Natural killer cell (primary cell): ENCODE measurements around the gene VSIG8. TPM values are rescaled to one million over a fixed set of nuclear protein-coding genes. Genes with fewer than 3 reads are reported as not detected.

Experiments used
- ATAC-seq, 3 donors: fragments of 150-1000 bp in 2 of 3; fragments of 200-7000 bp in 1 of 3; cut with Tn5 transposase; 1 replicate in 1 of 3; 2 replicates in 2 of 3; pipeline ENCODE4 v1.10.0; 2021; ENCODE audit warnings: mild to moderate bottlenecking in 2 of 3, moderate library complexity in 2 of 3
- DNase-seq, 2 donors: peaks; one replicate each; pipeline versions ENCODE4 v3.0.0 to v3.0.0-alpha.2; 2013 to 2021; ENCODE audit warnings: mixed read lengths in 1 of 2
- H3K27ac ChIP-seq: one replicate; pipeline ENCODE4 v1.5.1; 2013; ENCODE audit warnings: mild to moderate bottlenecking, low read length
- H3K27me3 ChIP-seq: one replicate; pipeline ENCODE4 v1.6.1; 2013; ENCODE audit warnings: low read length; ENCODE audit not compliant: control insufficient read depth, insufficient read depth
- H3K36me3 ChIP-seq: one replicate; pipeline ENCODE4 v1.6.1; 2013; ENCODE audit warnings: low read length; ENCODE audit not compliant: control insufficient read depth, insufficient read depth
- H3K4me1 ChIP-seq: one replicate; pipeline ENCODE4 v1.6.1; 2013; ENCODE audit warnings: low read length; ENCODE audit not compliant: control insufficient read depth, insufficient read depth
- H3K4me3 ChIP-seq: one replicate; pipeline ENCODE4 v1.5.1; 2013; ENCODE audit warnings: low read length
- H3K9me3 ChIP-seq: one replicate; pipeline ENCODE4 v1.6.1; 2013; ENCODE audit warnings: low read length; ENCODE audit not compliant: control insufficient read depth, insufficient read depth
- H3K27ac Mint-ChIP-seq, 2 donors: one replicate each; pipeline ENCODE4 v1.8.0; 2022; ENCODE audit warnings: mild to moderate bottlenecking in 2 of 2, mixed read lengths in 2 of 2, moderate library complexity in 1 of 2
- H3K27me3 Mint-ChIP-seq, 2 donors: one replicate each; pipeline ENCODE4 v1.8.0; 2022; ENCODE audit warnings: low read depth in 2 of 2, mixed read lengths in 2 of 2
- H3K36me3 Mint-ChIP-seq: one replicate; pipeline ENCODE4 v1.8.0; 2022; ENCODE audit warnings: mixed read lengths
- H3K4me1 Mint-ChIP-seq, 2 donors: one replicate each; pipeline ENCODE4 v1.8.0; 2022; ENCODE audit warnings: mixed read lengths in 2 of 2
- H3K4me3 Mint-ChIP-seq: one replicate; pipeline ENCODE4 v1.8.0; 2022; ENCODE audit warnings: mild to moderate bottlenecking, moderate library complexity, mixed read lengths
- H3K9me3 Mint-ChIP-seq, 2 donors: one replicate each; pipeline ENCODE4 v1.8.0; 2022; ENCODE audit warnings: mixed read lengths in 2 of 2
- CTCF ChIP-seq: fragments of 200-600 bp; IDR thresholded peaks from one replicate; pipeline ENCODE4 v1.8.0; 2022; ENCODE audit warnings: antibody characterized with exemption
- WGBS: methylation state at CpG from one replicate; pipeline ENCODE4 v1.1.7; 2013; ENCODE audit warnings: missing lambda C conversion rate; ENCODE audit not compliant: insufficient coverage; 5-methylcytosine and 5-hydroxymethylcytosine counted together
- intact Hi-C: fragments of 100-400 bp; cut with micrococcal nuclease; formaldehyde crosslinking; loops from one replicate; pipeline ENCODE4 v1.14.2; 2022
- total RNA-seq, 4 donors: library from RNA; stranded (reverse); fragments of 120-200 nt in 1 of 4; gene quantifications; one replicate each; pipeline versions ENCODE4 v1.2.3 to v1.2.4, GENCODE V29; 2013 to 2022

Gene VSIG8
- total RNA-seq, 3 donors from 2014 or later (not counting 1 experiment from before 2014, with no cell fraction given) = not detected

GRCh38 chr1:159896546-159896930 lies 34.1 kb upstream of the VSIG8 start:
- Mint-ChIP-seq H3K36me3 (no peaks in the 10 kb centered on the region), H3K27ac (peak overlapping the region in 1 of 2 donors; percentile 64), H3K27me3 (peaks cover 0 to 5% of the 10 kb centered on the region in 2 donors), H3K9me3 (no peaks in the 10 kb centered on the region), H3K4me3 (no peak overlapping the region), H3K4me1 (peaks cover 20 to 23% of the 10 kb centered on the region in 2 donors)
- Histone ChIP-seq H3K4me1 (peaks cover 23% of the 10 kb centered on the region), H3K4me3 (no peak overlapping the region), H3K27me3 (no peaks in the 10 kb centered on the region), H3K9me3 (no peaks in the 10 kb centered on the region), H3K36me3 (no peaks in the 10 kb centered on the region), H3K27ac (no peak overlapping the region)
- DNase-seq (no peak), ATAC-seq (no peak)
- intact Hi-C loops = no loop called here
- WGBS = 86% methylated on average over 3 of the region's 3 CpGs
- TF ChIP-seq CTCF = no peak

GRCh38 chr1:159895836-159896545 lies 33.5 kb upstream of the VSIG8 start:
- intact Hi-C loops = no loop called here
- no peaks in the 10 kb centered on the region for H3K9me3 ChIP-seq
- H3K4me1 ChIP-seq = peaks cover 27% of the 10 kb centered on the region
- no peak for TF ChIP-seq CTCF
- H3K4me1 Mint-ChIP-seq = peaks cover 24 to 27% of the 10 kb centered on the region in 2 donors
- peak overlapping the region; percentile 1 for H3K4me3 Mint-ChIP-seq
- H3K4me3 ChIP-seq = no peak overlapping the region
- DNase-seq (no peak), ATAC-seq (no peak)
- H3K9me3 Mint-ChIP-seq = no peaks in the 10 kb centered on the region
- no peak overlapping the region for H3K27ac ChIP-seq
- 80% methylated on average over 6 of the region's 6 CpGs for WGBS
- H3K27me3 ChIP-seq = no peaks in the 10 kb centered on the region
- H3K36me3 ChIP-seq = no peaks in the 10 kb centered on the region
- peak overlapping the region in 1 of 2 donors; percentile 64 for H3K27ac Mint-ChIP-seq
- peaks cover 0 to 5% of the 10 kb centered on the region in 2 donors for H3K27me3 Mint-ChIP-seq
- no peaks in the 10 kb centered on the region for H3K36me3 Mint-ChIP-seq

- no peaks in the 10 kb centered on the region for H3K36me3 Mint-ChIP-seq
- no peak overlapping the region for H3K4me3 Mint-ChIP-seq
- ATAC-seq (no peak), DNase-seq (no peak)
- no peaks in the 10 kb centered on the region for H3K9me3 Mint-ChIP-seq
- no peaks in the 10 kb centered on the region for H3K36me3 ChIP-seq
- peaks cover 0 to 5% of the 10 kb centered on the region in 2 donors for H3K27me3 Mint-ChIP-seq
- H3K27me3 ChIP-seq = no peaks in the 10 kb centered on the region
- H3K4me1 ChIP-seq = peaks cover 29% of the 10 kb centered on the region
- H3K27ac ChIP-seq = no peak overlapping the region
- peaks cover 24 to 25% of the 10 kb centered on the region in 2 donors for H3K4me1 Mint-ChIP-seq
- no peak overlapping the region for H3K4me3 ChIP-seq
- no peak overlapping the region for H3K27ac Mint-ChIP-seq
- H3K9me3 ChIP-seq = no peaks in the 10 kb centered on the region
- intact Hi-C loops = no loop called here
- 91% methylated on average over 3 of the region's 3 CpGs for WGBS
- TF ChIP-seq CTCF = no peak
These were observed 32.8 kb upstream of the VSIG8 start for GRCh38 chr1:159895286-159895685.

GRCh38 chr1:159892944-159893343 lies 30.5 kb upstream of the VSIG8 start:
- H3K27ac ChIP-seq = no peak overlapping the region
- H3K4me1 ChIP-seq = peaks cover 34% of the 10 kb centered on the region
- peaks cover 22 to 32% of the 10 kb centered on the region in 2 donors for H3K4me1 Mint-ChIP-seq
- no peak overlapping the region for H3K4me3 ChIP-seq
- H3K36me3 Mint-ChIP-seq = no peaks in the 10 kb centered on the region
- no peak for TF ChIP-seq CTCF
- 90% methylated on average over 5 of the region's 5 CpGs for WGBS
- no peaks in the 10 kb centered on the region for H3K9me3 ChIP-seq
- H3K4me3 Mint-ChIP-seq = no peak overlapping the region
- no peaks in the 10 kb centered on the region for H3K27me3 ChIP-seq
- intact Hi-C loops = no loop called here
- no peak overlapping the region for H3K27ac Mint-ChIP-seq
- no peak for ATAC-seq
- peak in 1 of 2 donors; percentile 49 for DNase-seq
- H3K27me3 Mint-ChIP-seq = peaks cover 0 to 5% of the 10 kb centered on the region in 2 donors
- H3K36me3 ChIP-seq = no peaks in the 10 kb centered on the region
- no peaks in the 10 kb centered on the region for H3K9me3 Mint-ChIP-seq
